WTC11 (cell line): ENCODE data around the gene SHOC1. TPM values are rescaled to one million over a fixed set of nuclear protein-coding genes. Genes with fewer than 3 reads are reported as not detected.

Experiments used
- ATAC-seq: fragments of 200-7000 bp; cut with Tn5 transposase; 2 replicates; pipeline ENCODE4 v1.10.0; 2021; ENCODE audit warnings: mild to moderate bottlenecking, moderate library complexity
- CTCF ChIA-PET: fragments of 300-600 bp; sonication (Branson Sonifier 250); formaldehyde crosslinking; loops from one replicate; lab custom pipeline; 2021; ENCODE audit warnings: antibody characterized with exemption; lab: Charles Lee
- POLR2A ChIA-PET: fragments of 350-600 bp; sonication (Branson Sonifier 250); formaldehyde crosslinking; loops from one replicate; lab custom pipeline; 2021; ENCODE audit warnings: antibody characterized with exemption; lab: Charles Lee
- DNase-seq: peaks from one replicate; pipeline ENCODE4 v3.0.0; 2021; ENCODE audit warnings: low spot score
- H3K27ac Mint-ChIP-seq: 2 replicates; pipeline ENCODE4 v1.8.0; 2021; ENCODE audit warnings: mixed read lengths
- H3K27me3 Mint-ChIP-seq: 2 replicates; pipeline ENCODE4 v1.8.0; 2021; ENCODE audit warnings: low read depth, mild to moderate bottlenecking, moderate library complexity, mixed read lengths
- H3K36me3 Mint-ChIP-seq: 2 replicates; pipeline ENCODE4 v1.8.0; 2021; ENCODE audit warnings: mixed read lengths
- H3K4me1 Mint-ChIP-seq: 2 replicates; pipeline ENCODE4 v1.8.0; 2022; ENCODE audit warnings: mixed read lengths
- H3K4me3 Mint-ChIP-seq: 2 replicates; pipeline ENCODE4 v1.8.0; 2021; ENCODE audit warnings: mild to moderate bottlenecking, moderate library complexity, mixed read lengths
- H3K9me3 Mint-ChIP-seq: 2 replicates; pipeline ENCODE4 v1.8.0; 2021; ENCODE audit warnings: mixed read lengths
- AFF4 ChIP-seq: sonication (generic); formaldehyde crosslinking; IDR thresholded peaks from 2 replicates; pipeline ENCODE4 v1.8.1; 2023; ENCODE audit warnings: mild to moderate bottlenecking, missing genetic modification reagents, borderline replicate concordance
- CTCF ChIP-seq: fragments of 200-600 bp; IDR thresholded peaks from 2 replicates; pipeline ENCODE4 v1.8.0; 2022; ENCODE audit warnings: antibody characterized with exemption
- E2F4 ChIP-seq: sonication (generic); formaldehyde crosslinking; IDR thresholded peaks from 2 replicates; pipeline ENCODE4 v1.8.1; 2022; ENCODE audit warnings: low read depth, mild to moderate bottlenecking, moderate library complexity, missing genetic modification reagents, borderline replicate concordance
- EMX1 ChIP-seq: fragments of 250-450 bp; sonication (Bioruptor Pico); IDR thresholded peaks from 2 replicates; pipeline ENCODE4 v1.8.0; 2021; ENCODE audit warnings: mild to moderate bottlenecking
- ESRRA ChIP-seq: sonication (generic); formaldehyde crosslinking; IDR thresholded peaks from 2 replicates; pipeline ENCODE4 v1.8.1; 2022; ENCODE audit warnings: mild to moderate bottlenecking, missing genetic modification reagents, borderline replicate concordance
- FOXK1 ChIP-seq: sonication (generic); formaldehyde crosslinking; IDR thresholded peaks from 2 replicates; pipeline ENCODE4 v1.8.0; 2022; ENCODE audit warnings: mild to moderate bottlenecking, moderate library complexity, missing genetic modification reagents
- GTF2I ChIP-seq: fragments of 250-450 bp; sonication (Bioruptor Pico); conservative IDR thresholded peaks from 2 replicates; pipeline ENCODE4 v1.4.0; 2021; ENCODE audit warnings: mild to moderate bottlenecking
- HMGXB4 ChIP-seq: sonication (generic); formaldehyde crosslinking; IDR thresholded peaks from 2 replicates; pipeline ENCODE4 v1.8.1; 2023; ENCODE audit warnings: mild to moderate bottlenecking, moderate library complexity, missing genetic modification reagents
- JUN ChIP-seq: sonication (generic); formaldehyde crosslinking; IDR thresholded peaks from 2 replicates; pipeline ENCODE4 v1.8.0; 2023; ENCODE audit warnings: mild to moderate bottlenecking, missing genetic modification reagents
- MAX ChIP-seq: sonication (generic); formaldehyde crosslinking; IDR thresholded peaks from 2 replicates; pipeline ENCODE4 v1.8.0; 2022; ENCODE audit warnings: mild to moderate bottlenecking, missing genetic modification reagents
- MLX ChIP-seq: sonication (generic); formaldehyde crosslinking; IDR thresholded peaks from 2 replicates; pipeline ENCODE4 v1.8.1; 2023; ENCODE audit warnings: mild to moderate bottlenecking, missing genetic modification reagents, moderate library complexity
- MXD4 ChIP-seq: fragments of 250-450 bp; sonication (Bioruptor Pico); IDR thresholded peaks from 2 replicates; pipeline ENCODE4 v1.8.0; 2021; ENCODE audit warnings: mild to moderate bottlenecking, moderate library complexity, borderline replicate concordance
- NFATC4 ChIP-seq: fragments of 250-450 bp; sonication (Bioruptor Pico); IDR thresholded peaks from 2 replicates; pipeline ENCODE4 v1.9.0; 2021; ENCODE audit warnings: mild to moderate bottlenecking
- NR2C2 ChIP-seq: sonication (generic); formaldehyde crosslinking; IDR thresholded peaks from 2 replicates; pipeline ENCODE4 v1.8.0; 2022; ENCODE audit warnings: mild to moderate bottlenecking, missing genetic modification reagents
- PRDM15 ChIP-seq: sonication (generic); formaldehyde crosslinking; IDR thresholded peaks from 2 replicates; pipeline ENCODE4 v1.8.0; 2022; ENCODE audit warnings: missing genetic modification reagents
- RORB ChIP-seq: fragments of 250-450 bp; sonication (Bioruptor Pico); IDR thresholded peaks from 2 replicates; pipeline ENCODE4 v1.9.0; 2021; ENCODE audit warnings: mild to moderate bottlenecking
- SMAD3 ChIP-seq: sonication (generic); formaldehyde crosslinking; IDR thresholded peaks from 2 replicates; pipeline ENCODE4 v1.8.0; 2022; ENCODE audit warnings: missing genetic modification reagents, mild to moderate bottlenecking, borderline replicate concordance
- SMAD4 ChIP-seq: sonication (generic); formaldehyde crosslinking; IDR thresholded peaks from 2 replicates; pipeline ENCODE4 v1.8.0; 2022; ENCODE audit warnings: mild to moderate bottlenecking, missing genetic modification reagents
- TP53 ChIP-seq: sonication (generic); formaldehyde crosslinking; IDR thresholded peaks from 2 replicates; pipeline ENCODE4 v1.8.1; 2023; ENCODE audit warnings: mild to moderate bottlenecking, missing genetic modification reagents
- ZNF263 ChIP-seq: sonication (generic); formaldehyde crosslinking; IDR thresholded peaks from 2 replicates; pipeline ENCODE4 v1.8.1; 2022; ENCODE audit warnings: low read depth, mild to moderate bottlenecking, moderate library complexity, missing genetic modification reagents
- total RNA-seq: library from RNA; stranded (reverse); gene quantifications from 3 replicates; pipeline ENCODE4 v1.2.3, GENCODE V29; 2021

Gene SHOC1
- total RNA-seq, 1 experiment from 2014 or later, result not detected

- POLR2A ChIA-PET, result no interaction called here
- Mint-ChIP-seq H3K36me3 (no peaks in the 10 kb centered on the region), H3K4me1 (peaks cover 7% of the 10 kb centered on the region; the same call in 1 of the 2 replicates), H3K27ac (peak overlapping the region; percentile 32), H3K9me3 (no peaks in the 10 kb centered on the region; the same call in 1 of the 2 replicates), H3K27me3 (no peaks in the 10 kb centered on the region), H3K4me3 (no peak overlapping the region)
- DNase-seq, result peak; percentile 17
- CTCF ChIA-PET, result interaction anchor here (1.0 to 4.9 kb wide), 4 partner anchors 215 to 338 kb away, joined by 3 to 48 read pairs (median 4); no protein-coding TSS in a partner anchor
- TF ChIP-seq JUN (CRISPR knock-in tag) (no peak), CTCF (peak; percentile 40; the same call in 1 of the 2 replicates)
- peak; percentile 81 for ATAC-seq
Observed at GRCh38 chr9:111759762-111760639, 34.7 kb downstream of the SHOC1 start.

GRCh38 chr9:111754800-111755199 is 39.9 kb downstream of the SHOC1 start:
- ChIA-PET POLR2A (no interaction called here), CTCF (no interaction called here)
- Mint-ChIP-seq H3K36me3 (peaks cover 8% of the 10 kb centered on the region), H3K27ac (no peak overlapping the region), H3K4me1 (peaks cover 5% of the 10 kb centered on the region; the same call in 1 of the 2 replicates), H3K4me3 (no peak overlapping the region), H3K27me3 (peaks cover 2% of the 10 kb centered on the region; the same call in 1 of the 2 replicates), H3K9me3 (peaks cover 33% of the 10 kb centered on the region)
- no peak for ATAC-seq
- DNase-seq, result no peak
- TF ChIP-seq AFF4, result no peak
- no peak for TF ChIP-seq FOXK1 (CRISPR knock-in tag)
- TF ChIP-seq MXD4 (CRISPR knock-in tag), result no peak
- no peak for TF ChIP-seq NR2C2 (CRISPR knock-in tag)
- no peak for TF ChIP-seq ESRRA (CRISPR knock-in tag)
- TF ChIP-seq PRDM15, result no peak
- TF ChIP-seq SMAD3 (CRISPR knock-in tag), result no peak
- no peak for TF ChIP-seq NFATC4 (CRISPR knock-in tag)
- TF ChIP-seq EMX1 (CRISPR knock-in tag), result no peak
- no peak for TF ChIP-seq MLX
- TF ChIP-seq GTF2I, result no peak
- no peak for TF ChIP-seq E2F4 (CRISPR knock-in tag)
- no peak for TF ChIP-seq ZNF263 (CRISPR knock-in tag)
- no peak for TF ChIP-seq RORB (CRISPR knock-in tag)
- no peak for TF ChIP-seq MAX (CRISPR knock-in tag)
- TF ChIP-seq TP53 (CRISPR knock-in tag), result no peak
- TF ChIP-seq HMGXB4 (CRISPR knock-in tag), result no peak
- no peak for TF ChIP-seq SMAD4 (CRISPR knock-in tag)
